GM06990 (cell line): Measurements from ENCODE around the gene ALPG.

Experiments used
- DNase-seq: peaks from one replicate; pipeline ENCODE4 v3.0.0-alpha.2; 2011; ENCODE audit not compliant: insufficient read length; ENCODE audit errors: extremely low read depth
- H3K27me3 ChIP-seq: replicated peaks from 2 replicates; pipeline ENCODE4 v1.6.0; 2011; ENCODE audit warnings: low read length; ENCODE audit not compliant: control insufficient read depth, insufficient read depth
- H3K36me3 ChIP-seq: 2 replicates; pipeline ENCODE4 v1.5.1; 2011; ENCODE audit warnings: low read length; ENCODE audit not compliant: control insufficient read depth, insufficient read depth
- H3K4me3 ChIP-seq: replicated peaks from 2 replicates; pipeline ENCODE4 v1.5.1; 2011; ENCODE audit warnings: low read depth, mild to moderate bottlenecking, control low read depth, low read length
- CTCF ChIP-seq: IDR thresholded peaks from 2 replicates; pipeline ENCODE4 v1.5.1; 2011; ENCODE audit warnings: low read length, control low read depth, mild to moderate bottlenecking, inconsistent platforms; ENCODE audit not compliant: insufficient read depth, poor library complexity, severe bottlenecking

The ALPG gene

GRCh38 chr2:232457121-232458011, 50.7 kb downstream of the ALPG start:
- no peak for DNase-seq
- no peak for TF ChIP-seq CTCF
- no peaks in the 10 kb centered on the region for H3K36me3 ChIP-seq
- no peak overlapping the region for H3K4me3 ChIP-seq
- no peaks in the 10 kb centered on the region for H3K27me3 ChIP-seq

GRCh38 chr2:232458051-232458660, 51.5 kb downstream of the ALPG start:
- DNase-seq: no peak
- no peaks in the 10 kb centered on the region for H3K27me3 ChIP-seq
- no peaks in the 10 kb centered on the region for H3K36me3 ChIP-seq
- TF ChIP-seq CTCF: no peak
- H3K4me3 ChIP-seq: no peak overlapping the region

GRCh38 chr2:232458661-232459418, 52.2 kb downstream of the ALPG start:
- H3K27me3 ChIP-seq: no peaks in the 10 kb centered on the region
- no peak for TF ChIP-seq CTCF
- H3K36me3 ChIP-seq: no peaks in the 10 kb centered on the region
- no peak for DNase-seq
- H3K4me3 ChIP-seq: no peak overlapping the region

GRCh38 chr2:232459419-232460035, 52.9 kb downstream of the ALPG start:
- no peaks in the 10 kb centered on the region for H3K36me3 ChIP-seq
- DNase-seq: no peak
- no peak overlapping the region for H3K4me3 ChIP-seq
- no peak for TF ChIP-seq CTCF
- H3K27me3 ChIP-seq: no peaks in the 10 kb centered on the region

- H3K27me3 ChIP-seq: no peaks in the 10 kb centered on the region
- H3K4me3 ChIP-seq: no peak overlapping the region
- DNase-seq: no peak
- no peaks in the 10 kb centered on the region for H3K36me3 ChIP-seq
- no peak for TF ChIP-seq CTCF
Measured at GRCh38 chr2:232460171-232460570, 53.5 kb downstream of the ALPG start.
